HTERT RPE-1 (cell line): ENCODE results near the gene CLIC2.

Experiments
- in situ Hi-C: fragments of 300-500 bp; cut with MboI; formaldehyde crosslinking; loops from 4 replicates; pipeline ENCODE4 v1.14.3; 2020; ENCODE audit warnings: low sequenced_read_pairs

Gene CLIC2

GRCh38 chrX:155263854-155264628 lies 70.4 kb downstream of the CLIC2 start, which contains the start of gene RAB39B:
Gene RAB39B (minus strand): TSS chrX:155264491. CDS start chrX:155264288, 203 bp downstream.
- in situ Hi-C loops: no loop called here

- in situ Hi-C loops: no loop called here
Observed at GRCh38 chrX:155262970-155263754, 71.3 kb downstream of the CLIC2 start.

GRCh38 chrX:155259752-155260151 lies 74.7 kb downstream of the CLIC2 start:
- in situ Hi-C loops: no loop called here

- in situ Hi-C loops: no loop called here
Observed at GRCh38 chrX:155251391-155251790, 83.0 kb downstream of the CLIC2 start.

- in situ Hi-C loops: no loop called here
Observed at GRCh38 chrX:155247497-155247896, 86.9 kb downstream of the CLIC2 start.

GRCh38 chrX:155246748-155247147 lies 87.7 kb downstream of the CLIC2 start:
- in situ Hi-C loops: no loop called here

- in situ Hi-C loops: no loop called here
Observed at GRCh38 chrX:155242300-155242699, 92.1 kb downstream of the CLIC2 start.

- in situ Hi-C loops: no loop called here
Observed at GRCh38 chrX:155237719-155238118, 96.7 kb downstream of the CLIC2 start.

- in situ Hi-C loops: no loop called here
Observed at GRCh38 chrX:155235891-155236290, 98.5 kb downstream of the CLIC2 start.

GRCh38 chrX:155231163-155231562 lies 103.3 kb downstream of the CLIC2 start:
- in situ Hi-C loops: no loop called here
